Measurements from ENCODE around the gene MMP24OS.

The MMP24OS gene

DNA sequence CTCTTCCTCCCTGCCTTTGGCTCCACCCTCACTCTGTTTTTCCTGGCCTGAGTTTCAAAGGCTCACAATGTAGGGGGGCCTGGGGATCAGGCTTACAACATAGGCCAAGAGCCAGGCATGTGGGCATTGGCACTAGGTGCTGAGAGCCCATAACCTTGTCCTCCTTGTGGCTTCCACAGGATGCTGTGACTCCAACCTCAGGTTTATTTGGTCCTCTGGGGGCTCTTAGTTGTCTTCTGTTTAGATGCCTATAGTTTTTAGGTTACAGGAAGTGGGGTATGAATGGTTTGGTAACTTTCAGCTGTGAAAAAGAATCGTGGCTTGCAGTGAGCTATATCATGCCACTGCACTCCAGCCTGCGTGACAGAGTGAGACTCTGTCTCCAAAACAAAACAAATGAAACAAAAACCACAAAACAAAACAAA, 25.9 kb downstream of the MMP24OS start:
- TF ChIP-seq SIN3A (IDR thresholded peaks at IDR 0.05; ENCODE audit: borderline replicate concordance, insufficient read depth, low read length) (no peak), POLR2AphosphoS5 (IDR thresholded peaks at IDR 0.05; ENCODE audit: low read depth, low read length) (no peak), FOXP2 (optimal IDR thresholded peaks at IDR 0.05; ENCODE audit: borderline replicate concordance, extremely low read depth, extremely low read length, insufficient read depth) (no peak), TAF1 (IDR thresholded peaks at IDR 0.05; ENCODE audit: borderline replicate concordance, insufficient read depth, low read length) (no peak)
- TF ChIP-seq, protein P1, sequence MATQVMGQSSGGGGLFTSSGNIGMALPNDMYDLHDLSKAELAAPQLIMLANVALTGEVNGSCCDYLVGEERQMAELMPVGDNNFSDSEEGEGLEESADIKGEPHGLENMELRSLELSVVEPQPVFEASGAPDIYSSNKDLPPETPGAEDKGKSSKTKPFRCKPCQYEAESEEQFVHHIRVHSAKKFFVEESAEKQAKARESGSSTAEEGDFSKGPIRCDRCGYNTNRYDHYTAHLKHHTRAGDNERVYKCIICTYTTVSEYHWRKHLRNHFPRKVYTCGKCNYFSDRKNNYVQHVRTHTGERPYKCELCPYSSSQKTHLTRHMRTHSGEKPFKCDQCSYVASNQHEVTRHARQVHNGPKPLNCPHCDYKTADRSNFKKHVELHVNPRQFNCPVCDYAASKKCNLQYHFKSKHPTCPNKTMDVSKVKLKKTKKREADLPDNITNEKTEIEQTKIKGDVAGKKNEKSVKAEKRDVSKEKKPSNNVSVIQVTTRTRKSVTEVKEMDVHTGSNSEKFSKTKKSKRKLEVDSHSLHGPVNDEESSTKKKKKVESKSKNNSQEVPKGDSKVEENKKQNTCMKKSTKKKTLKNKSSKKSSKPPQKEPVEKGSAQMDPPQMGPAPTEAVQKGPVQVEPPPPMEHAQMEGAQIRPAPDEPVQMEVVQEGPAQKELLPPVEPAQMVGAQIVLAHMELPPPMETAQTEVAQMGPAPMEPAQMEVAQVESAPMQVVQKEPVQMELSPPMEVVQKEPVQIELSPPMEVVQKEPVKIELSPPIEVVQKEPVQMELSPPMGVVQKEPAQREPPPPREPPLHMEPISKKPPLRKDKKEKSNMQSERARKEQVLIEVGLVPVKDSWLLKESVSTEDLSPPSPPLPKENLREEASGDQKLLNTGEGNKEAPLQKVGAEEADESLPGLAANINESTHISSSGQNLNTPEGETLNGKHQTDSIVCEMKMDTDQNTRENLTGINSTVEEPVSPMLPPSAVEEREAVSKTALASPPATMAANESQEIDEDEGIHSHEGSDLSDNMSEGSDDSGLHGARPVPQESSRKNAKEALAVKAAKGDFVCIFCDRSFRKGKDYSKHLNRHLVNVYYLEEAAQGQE (IDR thresholded peaks at IDR 0.05; ENCODE audit: insufficient read depth in 1 of 2, low read depth in 2 of 2, low read length in 2 of 2) = no peak

DNA sequence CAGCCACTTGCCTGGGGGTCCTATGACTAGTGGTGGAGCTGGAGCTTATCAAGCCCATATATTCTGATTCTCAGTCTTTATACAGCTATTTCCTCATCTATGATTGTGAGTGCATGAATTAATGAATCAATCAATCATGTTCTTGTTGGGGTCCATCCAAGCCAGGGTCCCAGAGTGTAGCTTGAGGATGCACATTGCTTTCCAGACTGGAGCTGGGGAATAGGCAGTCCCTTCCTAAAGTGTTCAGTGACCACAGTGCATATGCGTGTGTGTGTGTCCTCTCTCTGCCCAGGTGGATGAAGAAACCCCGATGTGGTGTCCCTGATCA, 26.3 kb downstream of the MMP24OS start:
- TF ChIP-seq FOXP2 (optimal IDR thresholded peaks at IDR 0.05; ENCODE audit: borderline replicate concordance, extremely low read depth, extremely low read length, insufficient read depth) = no peak
- TF ChIP-seq POLR2AphosphoS5 (IDR thresholded peaks at IDR 0.05; ENCODE audit: low read depth, low read length) = no peak
- TF ChIP-seq, protein P1 (IDR thresholded peaks at IDR 0.05; ENCODE audit: insufficient read depth in 1 of 2, low read depth in 2 of 2, low read length in 2 of 2) = no peak
- no peak for TF ChIP-seq TAF1 (IDR thresholded peaks at IDR 0.05; ENCODE audit: borderline replicate concordance, insufficient read depth, low read length)
- no peak for TF ChIP-seq SIN3A (IDR thresholded peaks at IDR 0.05; ENCODE audit: borderline replicate concordance, insufficient read depth, low read length)

DNA sequence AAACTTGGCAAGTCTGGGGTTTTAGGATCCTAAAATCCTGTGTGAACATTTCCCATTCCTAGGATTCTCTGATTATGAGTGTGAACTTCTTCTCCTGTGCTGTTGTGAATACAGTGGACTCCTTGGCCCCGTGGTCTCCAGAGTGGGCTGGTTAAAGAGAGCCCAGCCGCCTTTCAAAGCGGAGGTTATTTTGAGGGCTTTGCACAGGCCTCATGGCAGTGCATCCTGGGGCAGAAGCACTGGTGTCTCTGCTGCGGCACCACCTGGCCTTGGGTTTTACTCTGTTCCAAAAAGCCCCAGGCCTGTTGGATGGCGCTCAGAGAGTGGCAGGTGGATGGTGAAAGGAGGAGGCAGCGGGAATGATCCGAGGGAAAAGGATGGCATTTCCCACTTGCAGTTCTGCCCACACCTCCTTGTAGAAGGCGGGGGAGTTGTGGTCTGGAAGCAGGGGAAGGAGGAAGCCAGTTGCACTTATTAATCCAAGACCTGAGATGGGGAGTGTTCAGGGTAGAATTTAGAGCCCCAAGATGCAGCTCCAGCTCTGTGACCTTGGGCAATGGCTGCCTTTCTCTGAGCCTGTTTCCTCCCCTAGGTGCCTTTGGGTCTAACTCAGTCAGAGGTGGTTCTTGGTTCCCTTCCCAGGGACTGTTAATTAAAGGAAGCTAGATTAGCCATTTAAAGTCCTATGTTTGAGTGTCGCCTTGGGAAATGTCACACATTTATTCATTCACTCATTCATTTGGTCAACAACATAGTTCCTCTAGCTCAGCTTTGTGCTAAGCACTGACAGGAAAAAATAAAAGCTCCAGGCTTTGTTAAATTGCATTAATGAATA, 29.1 kb downstream of the MMP24OS start:
- TF ChIP-seq, protein P1 (IDR thresholded peaks at IDR 0.05; ENCODE audit: insufficient read depth in 1 of 2, low read depth in 2 of 2, low read length in 2 of 2) = no peak
- TF ChIP-seq TAF1 (IDR thresholded peaks at IDR 0.05; ENCODE audit: borderline replicate concordance, insufficient read depth, low read length) = no peak
- no peak for TF ChIP-seq FOXP2 (optimal IDR thresholded peaks at IDR 0.05; ENCODE audit: borderline replicate concordance, extremely low read depth, extremely low read length, insufficient read depth)
- no peak for TF ChIP-seq SIN3A (IDR thresholded peaks at IDR 0.05; ENCODE audit: borderline replicate concordance, insufficient read depth, low read length)
- TF ChIP-seq POLR2AphosphoS5 (IDR thresholded peaks at IDR 0.05; ENCODE audit: low read depth, low read length) = no peak

DNA sequence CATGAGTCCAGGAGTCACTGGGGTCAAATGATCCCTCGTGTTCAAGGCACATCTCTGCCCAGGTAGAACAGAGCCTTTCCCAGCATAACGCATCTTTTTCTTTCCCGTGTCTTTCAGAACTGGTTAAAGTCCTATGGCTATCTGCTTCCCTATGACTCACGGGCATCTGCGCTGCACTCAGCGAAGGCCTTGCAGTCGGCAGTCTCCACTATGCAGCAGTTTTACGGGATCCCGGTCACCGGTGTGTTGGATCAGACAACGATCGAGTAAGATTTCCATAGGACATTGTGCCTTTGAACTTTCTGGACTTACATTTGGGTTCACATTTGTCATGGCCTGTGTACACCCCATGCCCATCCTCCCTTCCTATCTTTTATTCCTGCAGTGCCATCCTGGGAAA, 31.2 kb downstream of the MMP24OS start:
- TF ChIP-seq TAF1 (IDR thresholded peaks at IDR 0.05; ENCODE audit: borderline replicate concordance, insufficient read depth, low read length) (no peak), POLR2AphosphoS5 (IDR thresholded peaks at IDR 0.05; ENCODE audit: low read depth, low read length) (no peak), FOXP2 (optimal IDR thresholded peaks at IDR 0.05; ENCODE audit: borderline replicate concordance, extremely low read depth, extremely low read length, insufficient read depth) (no peak), SIN3A (IDR thresholded peaks at IDR 0.05; ENCODE audit: borderline replicate concordance, insufficient read depth, low read length) (no peak)
- TF ChIP-seq, protein P1 (IDR thresholded peaks at IDR 0.05; ENCODE audit: insufficient read depth in 1 of 2, low read depth in 2 of 2, low read length in 2 of 2) = no peak

Measured in PFSK-1 (cell line).